HG03439 (cell line): ENCODE data around the gene PACRG.
A peak's percentile ranks its signal among the peaks of the same experiment; 100 is the strongest.
"Not testable (repeated sequence)": the region's sequence is repeated elsewhere in the genome, so short reads cannot be mapped to it uniquely, and the experiment has no call there.

Experiments
- ATAC-seq: cut with Tn5 transposase; IDR thresholded peaks from one replicate; pipeline ENCODE4 v1.9.1; 2021; ENCODE audit warnings: mild to moderate bottlenecking, moderate library complexity; ENCODE audit not compliant: unreplicated experiment

Gene PACRG

GRCh38 chr6:162727322-162728182 lies at the start of gene PACRG, which contains the start of gene PRKN:
Gene PACRG (plus strand): TSS chr6:162727974.
Gene PRKN (minus strand): TSS chr6:162727766.
- peak; percentile 99 for ATAC-seq

DNA sequence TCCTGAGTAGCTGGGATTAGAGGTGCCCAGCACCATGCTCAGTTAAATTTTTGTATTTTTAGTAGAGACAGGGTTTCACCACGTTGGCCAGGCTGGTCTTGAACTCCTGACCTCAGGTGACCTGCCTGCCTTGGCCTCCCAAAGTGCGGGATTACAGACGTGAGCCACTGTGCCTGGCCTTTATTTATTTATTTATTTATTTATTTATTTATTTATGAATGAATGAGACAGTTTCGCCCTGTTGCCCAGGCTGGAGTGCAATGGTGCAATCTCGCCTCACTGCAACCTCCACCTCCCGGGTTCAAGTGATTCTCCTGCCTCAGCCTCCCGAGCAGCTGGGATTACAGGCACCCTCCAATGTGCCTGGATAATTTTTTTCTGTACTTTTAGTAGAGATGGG lies 48.9 kb upstream of the PACRG start:
- not testable (repeated sequence) for ATAC-seq

DNA sequence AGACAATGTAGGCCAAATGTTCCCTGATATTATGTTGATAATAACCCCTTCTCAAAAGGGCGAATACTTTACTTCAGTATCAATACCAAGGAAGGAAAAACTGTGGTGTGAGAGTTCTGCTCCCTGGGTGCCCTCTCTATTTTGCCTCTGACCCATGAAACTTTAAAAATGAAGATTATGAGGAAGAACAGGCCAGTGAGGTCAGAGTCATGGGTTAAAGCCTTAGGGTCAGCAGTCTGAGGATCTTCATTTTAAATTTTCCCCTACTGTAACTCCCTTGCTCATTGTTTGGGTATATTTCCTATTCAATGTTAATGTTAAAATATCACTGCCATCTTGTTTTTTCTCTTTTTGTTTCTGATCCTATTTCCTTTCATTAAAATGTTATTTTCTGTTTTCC lies 48.1 kb upstream of the PACRG start:
- ATAC-seq, result no peak

DNA sequence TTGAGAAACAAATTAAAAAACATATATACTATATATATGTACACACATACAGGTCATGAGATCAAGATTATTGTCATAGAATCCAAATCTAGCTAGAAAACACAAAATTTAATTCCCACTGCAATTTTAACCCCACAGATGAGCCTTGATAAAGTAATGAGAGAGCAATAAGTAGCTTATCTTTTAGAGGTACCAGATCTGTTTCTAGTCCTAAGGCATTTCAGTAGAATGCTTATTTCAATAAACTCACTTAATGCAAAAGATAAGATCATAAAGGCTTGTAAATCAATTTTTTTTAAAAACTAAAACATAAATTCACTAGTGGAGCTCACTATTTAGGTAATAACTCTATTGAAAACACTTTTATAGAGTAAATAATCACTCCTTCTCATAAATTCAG lies 47.4 kb upstream of the PACRG start:
- ATAC-seq, result no peak

GRCh38 chr6:162680871-162681270 lies 46.9 kb upstream of the PACRG start:
- no peak for ATAC-seq

DNA sequence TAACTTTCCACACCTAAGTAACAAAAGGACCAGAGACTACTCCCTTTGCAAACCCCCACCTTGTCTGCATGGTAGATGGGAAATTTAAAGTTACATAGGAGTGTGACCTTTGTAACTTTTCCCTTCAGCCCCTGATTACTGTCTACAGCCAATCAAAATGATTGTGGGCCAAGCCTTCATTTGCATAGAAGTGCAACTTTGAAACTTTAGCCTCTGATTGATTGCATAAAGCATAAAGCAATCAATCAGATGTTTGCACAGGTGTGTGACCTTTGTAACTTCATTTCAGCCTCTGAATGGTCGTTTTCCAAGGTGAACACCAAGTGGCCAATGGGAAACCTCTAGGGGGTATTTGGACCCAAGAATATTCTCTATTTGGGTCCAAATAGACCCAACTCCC lies 46.3 kb upstream of the PACRG start:
- ATAC-seq, result no peak

DNA sequence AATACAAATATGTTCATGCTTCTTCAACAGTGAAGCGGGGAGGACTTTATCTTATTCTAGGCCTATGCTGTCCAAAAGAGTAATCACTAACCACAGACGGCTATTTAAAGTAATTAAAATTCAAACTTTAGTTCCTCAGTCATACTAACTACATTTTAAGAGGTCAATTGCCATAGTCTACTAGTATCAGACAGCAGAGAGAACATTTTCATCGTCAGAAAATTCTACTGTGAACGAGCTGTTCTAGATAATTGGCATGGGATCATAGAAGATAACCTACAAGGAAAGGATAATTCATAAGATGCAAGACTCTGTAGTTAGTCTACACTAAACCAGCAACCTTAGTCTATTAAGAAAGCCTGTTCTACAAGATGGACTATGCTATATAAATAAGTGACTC lies 44.6 kb upstream of the PACRG start:
- no peak for ATAC-seq

DNA sequence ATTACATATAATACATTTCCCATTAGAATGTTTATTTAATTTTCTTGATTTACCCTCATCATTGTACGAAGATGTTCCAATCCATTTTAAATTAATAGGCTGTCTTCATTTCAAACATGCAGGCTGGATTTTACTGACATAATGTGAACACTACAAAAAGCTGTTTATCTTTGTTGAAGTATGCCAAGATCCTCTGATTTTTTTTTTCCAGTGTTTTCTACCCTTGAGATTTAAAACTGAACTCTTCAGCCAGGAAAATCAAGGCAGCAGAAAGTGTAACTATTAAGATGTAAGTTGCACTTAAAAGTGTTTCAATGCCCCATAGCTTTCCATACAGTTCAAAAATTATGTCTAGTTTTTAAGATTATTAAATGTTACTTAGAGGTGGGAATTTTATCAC lies 43.7 kb upstream of the PACRG start:
- no peak for ATAC-seq

DNA sequence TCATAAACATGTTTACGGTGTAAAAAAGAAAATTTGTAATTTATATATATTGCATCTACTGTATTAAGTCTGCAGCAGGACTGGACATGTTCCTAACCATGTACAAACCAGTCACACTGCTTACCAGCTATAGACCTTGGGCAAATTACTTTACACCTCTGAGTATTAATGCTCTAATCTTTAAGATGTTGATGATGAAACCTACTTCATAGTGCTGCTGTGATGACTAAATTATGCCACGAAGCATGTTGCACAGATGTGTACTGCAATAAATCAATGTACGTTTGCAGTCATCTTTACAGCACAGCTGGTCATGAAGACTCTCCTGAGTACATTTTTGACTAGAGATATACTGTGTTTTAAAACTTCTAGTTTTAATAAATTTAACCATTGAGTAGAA lies 42.8 kb upstream of the PACRG start:
- no peak for ATAC-seq

GRCh38 chr6:162685586-162685985 lies 42.2 kb upstream of the PACRG start:
- no peak for ATAC-seq

DNA sequence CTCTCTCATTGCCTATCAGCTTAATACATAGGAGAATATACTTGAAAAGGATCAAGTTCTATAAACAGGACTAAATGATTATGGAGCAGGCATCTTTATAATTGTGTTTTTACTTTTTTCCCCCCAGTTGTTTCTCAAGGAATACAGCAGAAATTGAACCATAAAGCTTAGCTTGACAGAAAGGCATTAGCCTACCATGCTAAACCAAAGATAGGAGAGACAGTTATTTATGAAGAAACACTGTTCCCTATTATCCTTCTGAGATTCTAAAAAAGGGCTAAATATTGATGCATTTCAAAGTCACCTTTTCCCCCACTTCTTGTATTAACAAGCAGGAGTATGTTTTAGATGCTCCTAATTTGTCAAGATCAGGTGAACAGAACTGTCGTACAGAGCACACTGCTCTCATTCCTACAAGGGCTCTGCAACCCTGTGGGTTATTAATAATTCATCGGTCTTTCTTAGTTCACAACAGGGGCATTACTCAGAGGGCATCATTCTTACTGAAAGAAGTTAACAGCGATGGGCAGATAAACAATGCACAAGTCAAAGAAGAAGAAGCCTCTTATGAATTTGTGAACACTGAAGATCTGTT lies 38.9 kb upstream of the PACRG start:
- ATAC-seq, result no peak

DNA sequence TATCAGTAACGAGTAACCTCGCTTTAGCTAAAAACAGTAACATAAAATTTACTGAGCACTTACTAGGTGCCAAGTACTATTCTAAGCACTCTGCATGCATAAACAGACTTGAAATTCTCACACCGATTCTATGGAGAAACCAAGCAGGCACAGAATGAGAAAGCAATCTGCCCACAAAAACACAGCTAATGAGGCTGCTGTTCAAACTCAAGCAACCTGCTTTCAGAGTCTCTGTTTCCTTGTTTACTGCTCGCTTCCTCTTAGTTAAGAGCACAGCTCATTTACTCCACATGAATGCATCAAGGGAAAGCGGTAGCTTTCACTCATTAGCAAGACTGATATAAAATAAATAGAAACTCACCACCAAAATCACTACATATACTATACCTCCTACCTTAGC lies 37.6 kb upstream of the PACRG start:
- ATAC-seq, result no peak

- no peak for ATAC-seq
Observed at GRCh38 chr6:162697872-162698403, 29.8 kb upstream of the PACRG start.

- ATAC-seq, result no peak
Observed at GRCh38 chr6:162698440-162698839, 29.3 kb upstream of the PACRG start.

GRCh38 chr6:162699961-162700360 lies 27.8 kb upstream of the PACRG start:
- no peak for ATAC-seq

- ATAC-seq, result no peak
Observed at GRCh38 chr6:162700966-162701365, 26.8 kb upstream of the PACRG start.

DNA sequence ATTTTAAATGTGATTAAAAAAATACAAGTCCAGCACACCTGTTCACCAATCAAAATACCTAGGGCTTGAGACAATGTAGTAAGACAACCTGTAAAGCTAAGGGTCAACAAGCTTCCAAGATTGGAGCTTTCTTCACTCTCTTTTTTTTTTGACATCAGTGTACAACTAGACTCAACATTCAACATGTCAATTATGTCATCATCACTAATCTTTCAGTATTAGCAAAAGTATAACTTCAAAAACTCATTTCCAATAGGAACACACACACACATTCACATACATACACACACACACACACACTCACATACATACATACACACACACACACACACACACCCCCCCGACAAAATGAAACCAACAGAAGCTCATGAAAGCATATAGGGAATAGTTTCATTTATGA lies 26.2 kb upstream of the PACRG start:
- no peak for ATAC-seq

- ATAC-seq, result no peak
Observed at GRCh38 chr6:162702446-162702845, 25.3 kb upstream of the PACRG start.

- ATAC-seq, result no peak
Observed at GRCh38 chr6:162704001-162704400, 23.8 kb upstream of the PACRG start.

GRCh38 chr6:162705736-162706135 lies 22.0 kb upstream of the PACRG start:
- no peak for ATAC-seq

DNA sequence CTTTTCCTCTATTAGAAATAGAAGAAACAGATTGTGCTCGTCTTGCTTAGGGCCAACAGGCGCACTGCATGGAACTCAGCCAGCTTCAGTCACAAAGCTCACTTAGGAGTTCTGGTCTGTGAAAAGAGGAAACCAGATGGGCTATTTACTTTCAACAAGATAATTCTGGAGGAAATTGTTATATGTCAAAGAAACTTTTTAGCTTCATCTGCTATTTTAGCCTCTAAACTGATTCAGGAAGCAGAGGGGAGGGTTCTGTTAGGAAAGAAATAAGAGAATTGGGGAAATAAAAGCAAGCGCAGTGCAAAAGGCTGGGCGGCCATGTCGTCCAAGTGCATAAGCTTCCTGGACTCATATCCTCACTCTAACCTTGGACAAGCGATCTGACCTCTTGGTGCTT lies 21.5 kb upstream of the PACRG start:
- no peak for ATAC-seq

GRCh38 chr6:162708971-162709370 lies 18.8 kb upstream of the PACRG start:
- ATAC-seq, result no peak
